HPDE6-E6E7 (cell line): Measurements from ENCODE around the gene LYSMD1.
A peak's percentile ranks its signal among the peaks of the same experiment; 100 is the strongest.
"Not testable (repeated sequence)": the region's sequence is repeated elsewhere in the genome, so short reads cannot be mapped to it uniquely, and the experiment has no call there.

Experiments used
- DNase-seq: peaks from one replicate; pipeline ENCODE4 v3.0.0; 2011; ENCODE audit warnings: missing footprints; ENCODE audit errors: extremely low spot score

The LYSMD1 gene, protein sequence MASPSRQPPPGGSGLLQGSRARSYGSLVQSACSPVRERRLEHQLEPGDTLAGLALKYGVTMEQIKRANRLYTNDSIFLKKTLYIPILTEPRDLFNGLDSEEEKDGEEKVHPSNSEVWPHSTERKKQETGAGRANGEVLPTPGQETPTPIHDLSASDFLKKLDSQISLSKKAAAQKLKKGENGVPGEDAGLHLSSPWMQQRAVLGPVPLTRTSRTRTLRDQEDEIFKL

GRCh38 chr1:151165738-151166504 lies at the start of gene LYSMD1, which contains the start of gene SCNM1:
LYSMD1 (minus strand) TSS chr1:151165902; CDS start chr1:151165258, 644 bp downstream.
SCNM1 (plus strand) TSS chr1:151166144; CDS start chr1:151166153, 9 bp downstream.
- peak; percentile 97 for DNase-seq

GRCh38 chr1:151213560-151213959 lies 47.9 kb upstream of the LYSMD1 start:
- no peak for DNase-seq

DNA sequence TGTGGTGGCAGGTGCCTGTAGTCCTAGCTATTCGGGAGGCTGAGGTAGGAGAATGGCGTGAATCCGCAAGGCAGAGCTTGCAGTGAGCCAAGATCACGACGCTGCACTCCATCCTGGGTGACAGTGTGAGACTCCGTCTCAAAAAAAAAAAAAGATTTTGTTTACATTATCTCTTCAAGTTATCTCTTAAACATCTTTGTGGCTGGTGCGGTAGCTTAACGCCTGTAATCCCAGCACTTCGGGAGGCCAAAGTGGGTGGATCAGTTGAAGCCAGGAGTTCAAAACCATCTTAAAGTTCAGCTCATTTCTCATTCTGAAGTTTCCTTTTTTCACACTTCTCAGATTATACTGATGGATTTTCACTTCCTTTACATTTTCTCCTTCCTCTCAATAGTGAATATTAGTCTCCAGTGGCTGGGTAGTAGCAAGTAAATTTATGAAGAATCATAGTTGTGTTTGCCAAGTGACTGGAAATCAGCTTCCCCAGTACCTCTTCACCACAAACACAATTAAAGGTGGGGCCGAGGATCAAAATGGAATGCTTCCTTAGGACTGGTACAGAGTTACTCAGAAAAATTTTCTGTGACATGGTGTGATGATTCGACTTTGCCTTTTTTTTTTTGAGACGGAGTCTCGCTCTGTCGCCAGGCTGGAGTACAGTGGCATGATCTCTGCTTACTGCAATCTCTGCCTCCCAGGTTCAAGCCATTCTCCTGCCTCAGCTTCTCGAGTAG lies 46.4 kb upstream of the LYSMD1 start:
- no peak for DNase-seq

- DNase-seq, result no peak
Observed at GRCh38 chr1:151210830-151211229, 45.1 kb upstream of the LYSMD1 start.

DNA sequence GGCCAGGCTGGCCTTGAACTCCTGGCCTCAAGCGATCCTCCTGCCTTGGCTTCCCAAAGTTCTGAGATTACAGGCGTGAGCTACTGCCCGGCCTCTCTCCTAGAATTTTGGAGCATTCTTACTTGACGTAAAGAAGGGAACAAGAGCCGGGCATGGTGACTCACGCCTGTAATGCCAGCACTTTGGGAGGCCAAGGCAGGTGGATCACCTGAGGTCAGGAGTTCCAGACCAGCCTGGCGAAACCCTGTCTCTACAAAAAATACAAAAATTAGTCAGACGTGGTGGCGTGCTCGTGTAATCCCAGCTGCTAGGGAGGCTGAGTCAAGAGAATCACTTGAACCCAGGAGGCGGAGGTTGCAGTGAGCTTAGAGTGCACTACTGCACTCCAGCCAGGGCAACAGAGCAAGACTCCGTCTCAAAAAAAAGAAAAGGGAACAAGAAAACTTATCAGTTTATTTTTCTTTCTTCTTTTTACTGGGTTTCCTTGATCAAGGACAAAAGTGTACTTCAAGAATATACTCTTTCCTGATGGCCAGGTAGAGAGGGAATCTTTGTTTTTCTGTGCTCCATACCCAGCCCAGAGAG lies 39.8 kb upstream of the LYSMD1 start:
- DNase-seq, result not testable (repeated sequence)

DNA sequence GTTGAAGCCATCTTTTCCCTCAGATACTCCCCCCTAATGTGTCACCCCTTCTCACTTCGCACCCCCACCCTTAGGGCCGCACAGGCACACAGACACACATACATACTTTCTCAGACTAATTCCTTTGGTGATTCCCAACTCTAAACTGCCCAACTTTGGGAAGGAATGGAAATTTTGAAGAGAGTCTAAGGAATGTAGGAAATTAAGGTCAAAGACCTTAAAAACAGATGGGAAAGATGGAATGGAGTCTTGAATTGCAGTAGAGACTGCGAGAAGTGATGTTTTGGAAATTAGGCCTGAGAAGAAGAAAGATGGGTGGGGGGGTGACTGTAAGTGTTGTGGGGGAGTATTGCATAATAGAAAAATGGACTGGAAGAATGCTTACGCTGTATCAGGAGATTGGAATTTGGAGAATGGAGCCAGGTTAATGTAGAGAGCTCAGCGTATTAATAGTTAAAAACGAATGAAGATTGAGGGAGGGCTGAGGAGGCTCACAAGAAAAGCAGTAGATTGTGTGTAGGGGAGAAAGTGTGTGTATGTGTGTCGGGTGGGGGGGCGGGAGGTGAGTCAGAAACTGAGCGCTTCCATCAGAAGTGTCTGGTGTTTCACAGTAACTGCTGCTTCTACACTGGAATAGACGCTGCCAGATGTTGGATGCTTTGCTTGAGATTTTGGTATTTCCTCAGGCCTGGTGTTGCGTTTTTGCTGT lies 34.3 kb upstream of the LYSMD1 start:
- peak; percentile 47 for DNase-seq

DNA sequence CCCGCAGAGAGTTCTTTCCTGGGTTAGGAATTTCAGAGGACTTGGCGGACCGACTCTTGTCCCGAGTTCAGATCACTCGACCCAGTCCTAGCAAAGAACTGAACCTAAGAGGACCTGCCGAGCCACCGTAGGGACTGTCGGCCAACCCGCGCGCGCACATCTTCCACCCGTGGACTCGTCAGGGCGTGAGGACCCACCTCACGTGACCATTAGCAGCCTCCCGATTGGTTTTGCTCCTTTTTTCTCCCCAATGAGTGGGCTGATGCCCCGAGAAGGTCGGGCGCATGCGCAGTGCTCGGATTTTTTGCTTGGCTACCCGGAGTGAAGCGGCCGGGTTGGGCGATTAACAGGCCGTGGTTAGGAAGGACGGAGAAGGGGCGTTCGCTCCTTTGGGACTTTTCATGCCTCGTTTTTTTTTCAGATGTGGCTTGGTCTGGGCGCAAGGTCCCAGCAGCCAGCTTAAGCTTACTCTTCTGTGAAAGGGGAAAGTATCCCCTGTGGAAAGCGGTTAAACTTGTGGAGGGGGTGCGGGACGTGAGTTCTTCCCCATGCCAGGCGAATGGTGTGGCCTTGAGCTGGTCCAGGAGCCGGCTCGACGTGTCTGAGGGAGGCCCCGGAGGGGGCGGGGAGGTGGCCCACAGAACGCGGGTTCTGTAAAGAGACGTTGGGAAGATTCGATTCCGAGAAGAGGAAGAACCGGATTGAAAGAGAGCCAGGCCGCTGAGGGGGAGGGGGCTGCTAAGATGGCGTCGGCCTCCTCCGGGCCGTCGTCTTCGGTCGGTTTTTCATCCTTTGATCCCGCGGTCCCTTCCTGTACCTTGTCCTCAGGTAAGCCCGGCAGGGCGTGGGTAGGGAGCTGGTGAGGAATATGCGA lies 32.8 kb upstream of the LYSMD1 start, which contains the start of gene PIP5K1A:
Gene PIP5K1A, plus strand, starts transcription at position 299 of the 874 bp plus-strand sequence. Its CDS starts 445 bp downstream, at position 744.
- DNase-seq, result peak; percentile 98

- DNase-seq, result no peak
Observed at GRCh38 chr1:151197863-151198253, 32.2 kb upstream of the LYSMD1 start.

DNA sequence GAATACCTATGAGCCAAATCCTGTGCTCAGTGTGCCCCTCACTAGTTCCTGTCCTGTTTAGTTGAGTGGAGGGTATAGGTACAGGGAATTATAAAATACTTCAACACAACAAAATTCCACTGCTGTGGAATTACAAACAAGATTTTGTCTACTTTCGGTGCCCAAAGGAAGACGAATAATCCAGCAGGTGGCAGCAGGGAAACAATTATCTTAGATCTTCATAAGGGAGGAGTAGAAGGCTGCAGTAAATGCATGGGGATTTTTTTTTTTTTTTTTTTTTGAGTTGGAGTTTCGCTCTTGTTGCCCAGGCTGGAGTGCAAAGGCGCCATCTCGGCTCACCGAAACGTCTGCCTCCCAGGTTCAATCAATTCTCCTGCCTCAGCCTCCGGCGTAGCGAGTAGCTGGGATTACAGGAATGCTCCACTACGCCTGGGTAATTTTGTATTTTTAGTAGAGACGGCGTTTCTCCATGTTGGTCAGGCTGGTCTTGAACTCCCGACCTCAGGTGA lies 30.6 kb upstream of the LYSMD1 start:
- no peak for DNase-seq

- peak; percentile 89 for DNase-seq
Observed at GRCh38 chr1:151194894-151195594, 29.3 kb upstream of the LYSMD1 start.

- no peak for DNase-seq
Observed at GRCh38 chr1:151193856-151194255, 28.2 kb upstream of the LYSMD1 start.

DNA sequence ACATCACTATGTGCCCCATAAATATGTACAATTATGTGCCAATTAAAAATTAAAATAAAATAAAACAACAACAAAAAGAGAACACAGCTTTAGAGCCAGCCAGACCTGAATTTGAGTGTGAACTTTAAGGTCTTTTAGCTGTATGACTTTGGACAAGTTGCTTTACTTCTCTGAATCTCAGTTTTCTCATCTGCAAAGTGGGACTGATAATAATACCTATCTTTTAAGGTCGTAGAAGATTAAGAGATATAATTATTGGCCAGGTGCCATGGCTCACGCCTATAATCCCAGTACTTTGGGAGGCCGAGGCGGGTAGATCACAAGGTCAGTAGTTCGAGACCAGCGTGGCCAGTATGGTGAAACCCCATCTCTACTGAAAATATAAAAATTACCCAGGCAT lies 27.6 kb upstream of the LYSMD1 start:
- no peak for DNase-seq

GRCh38 chr1:151192047-151192446 lies 26.3 kb upstream of the LYSMD1 start:
- DNase-seq, result no peak

GRCh38 chr1:151189637-151190445 lies 24.1 kb upstream of the LYSMD1 start, which contains the start of gene VPS72:
VPS72 (minus strand) TSS chr1:151190197; CDS start chr1:151190121, 76 bp downstream.
- peak; percentile 83 for DNase-seq

- not testable (repeated sequence) for DNase-seq
Observed at GRCh38 chr1:151188667-151189066, 23.0 kb upstream of the LYSMD1 start.

GRCh38 chr1:151187205-151187604 lies 21.5 kb upstream of the LYSMD1 start:
- DNase-seq, result no peak

DNA sequence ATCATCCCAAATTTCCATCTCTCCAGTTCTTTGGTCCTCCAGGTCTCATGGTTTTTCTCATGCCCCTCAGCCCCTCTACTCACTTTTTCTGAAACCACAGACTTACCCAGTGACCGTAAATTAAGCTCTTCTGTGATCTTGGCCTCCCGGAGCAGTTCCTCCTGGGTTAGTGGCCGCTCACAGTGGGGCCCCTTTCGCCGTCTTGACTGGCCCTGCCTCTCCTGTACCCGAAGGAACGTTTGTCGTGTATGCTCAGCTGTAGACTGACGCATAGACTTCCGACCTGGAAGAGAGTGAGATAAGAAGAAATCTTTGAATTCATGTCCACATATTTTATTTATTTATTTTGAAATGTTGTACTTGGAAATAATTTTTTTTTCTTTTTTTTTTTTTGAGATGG lies 18.5 kb upstream of the LYSMD1 start:
- DNase-seq, result no peak

- DNase-seq, result no peak
Observed at GRCh38 chr1:151176514-151177045, 10.9 kb upstream of the LYSMD1 start.
